ENCODE data around the gene SBF2. TPM values are rescaled to one million over a fixed set of nuclear protein-coding genes. Genes with fewer than 3 reads are reported as not detected.
"Not testable (repeated sequence)": the region's sequence is repeated elsewhere in the genome, so short reads cannot be mapped to it uniquely, and the experiment has no call there.

SBF2 gene
- total and polyA plus RNA-seq, 2 donors: 8.1 to 10.2 TPM

DNA sequence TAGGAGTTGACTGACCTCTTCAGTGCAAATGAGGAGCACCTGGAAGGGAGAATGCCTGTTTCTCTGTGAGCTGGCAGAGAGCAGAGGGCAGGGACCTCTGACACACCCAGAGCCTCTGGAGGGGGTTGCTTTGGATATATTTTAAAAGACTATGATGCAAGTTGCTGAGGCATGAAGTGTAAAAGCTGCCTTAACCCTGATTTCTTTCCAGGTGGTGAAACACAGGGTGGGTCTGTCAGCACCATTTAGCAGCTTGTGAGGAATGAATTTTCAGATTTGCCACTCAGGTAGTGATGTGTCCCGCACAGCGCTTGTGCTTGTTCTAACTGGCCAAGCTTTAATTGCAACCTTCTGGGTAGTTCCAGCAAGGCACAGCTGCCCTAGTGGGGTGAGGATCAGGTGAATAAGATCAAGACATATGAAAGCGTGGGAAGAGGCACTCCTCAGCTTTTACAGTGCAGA, 540.0 kb downstream of the SBF2 start:
- Histone ChIP-seq H3K27ac (ENCODE audit: low read depth in 1 of 2, low read length in 1 of 2) (peak overlapping the region; percentile 13 to 40), H3K27me3 (ENCODE audit: control insufficient read depth in 2 of 2, insufficient read depth in 1 of 2, low read length in 1 of 2) (peaks cover 0 to 5% of the 10 kb centered on the region in 2 donors), H3K9me3 (ENCODE audit: control insufficient read depth in 2 of 2, insufficient read depth in 1 of 2, low read length in 1 of 2) (no peaks in the 10 kb centered on the region), H3K4me3 (ENCODE audit: low read length in 2 of 2) (no peak overlapping the region), H3K4me1 (ENCODE audit: control insufficient read depth in 2 of 2, insufficient read depth in 2 of 2, low read length in 2 of 2) (peaks cover 8 to 35% of the 10 kb centered on the region in 2 donors), H3K36me3 (ENCODE audit: control insufficient read depth in 2 of 2, insufficient read depth in 2 of 2, low read length in 1 of 2) (no peaks in the 10 kb centered on the region)
- DNase-seq (ENCODE audit: low read depth in 6 of 9, low spot score in 9 of 9): no peak
- 96% methylated on average over 3 of the region's 3 CpGs for WGBS

DNA sequence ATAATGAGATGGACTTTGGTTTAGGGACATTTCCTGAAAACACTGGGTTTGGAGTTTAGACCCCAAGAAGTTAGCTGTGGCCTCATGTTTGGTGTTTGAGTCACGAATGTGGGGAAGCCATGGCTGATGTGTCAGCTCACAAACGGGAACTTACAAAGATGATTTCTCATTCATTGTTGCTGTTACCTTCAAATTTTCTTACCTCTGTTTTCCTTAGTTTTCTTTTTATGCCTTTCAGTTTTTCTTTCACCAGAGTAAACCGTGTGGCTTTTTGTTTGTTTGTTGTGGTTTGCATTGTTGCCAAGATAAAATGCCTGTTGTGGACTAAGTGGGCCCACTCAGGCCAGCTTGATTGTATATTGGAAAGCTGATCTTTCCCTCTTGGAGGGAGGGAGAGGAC, 541.0 kb downstream of the SBF2 start:
- Histone ChIP-seq H3K4me1 (ENCODE audit: control insufficient read depth in 2 of 2, insufficient read depth in 2 of 2, low read length in 2 of 2) (peaks cover 4 to 34% of the 10 kb centered on the region in 2 donors), H3K36me3 (ENCODE audit: control insufficient read depth in 2 of 2, insufficient read depth in 2 of 2, low read length in 1 of 2) (no peaks in the 10 kb centered on the region), H3K4me3 (ENCODE audit: low read length in 2 of 2) (no peak overlapping the region), H3K27ac (ENCODE audit: low read depth in 1 of 2, low read length in 1 of 2) (no peak overlapping the region), H3K27me3 (ENCODE audit: control insufficient read depth in 2 of 2, insufficient read depth in 1 of 2, low read length in 1 of 2) (no peaks in the 10 kb centered on the region), H3K9me3 (ENCODE audit: control insufficient read depth in 2 of 2, insufficient read depth in 1 of 2, low read length in 1 of 2) (no peaks in the 10 kb centered on the region)
- WGBS: 80% methylated on average over 3 of the region's 3 CpGs
- no peak for DNase-seq (ENCODE audit: low read depth in 6 of 9, low spot score in 9 of 9)

DNA sequence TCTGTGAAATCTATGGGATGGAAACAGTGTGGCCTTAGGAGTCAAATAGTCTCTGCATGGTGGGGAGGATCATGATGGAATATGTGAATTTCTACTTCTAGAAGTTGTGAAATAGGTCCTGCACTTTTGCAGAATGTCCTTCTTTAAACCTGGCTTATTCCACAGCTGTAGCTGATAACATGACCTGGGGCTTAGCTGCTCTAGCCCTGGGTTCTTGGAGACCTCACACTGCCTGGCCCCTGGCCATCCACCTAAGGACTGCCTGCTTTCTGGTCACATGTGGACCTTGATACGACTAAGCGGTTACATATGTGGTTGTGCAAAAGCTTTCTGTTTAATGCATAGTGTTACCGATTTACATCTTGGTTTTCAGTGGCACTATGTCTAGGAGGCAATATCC, 541.9 kb downstream of the SBF2 start:
- Histone ChIP-seq H3K27ac (ENCODE audit: low read depth in 1 of 2, low read length in 1 of 2) (no peak overlapping the region), H3K36me3 (ENCODE audit: control insufficient read depth in 2 of 2, insufficient read depth in 2 of 2, low read length in 1 of 2) (no peaks in the 10 kb centered on the region), H3K4me3 (ENCODE audit: low read length in 2 of 2) (no peak overlapping the region), H3K9me3 (ENCODE audit: control insufficient read depth in 2 of 2, insufficient read depth in 1 of 2, low read length in 1 of 2) (no peaks in the 10 kb centered on the region), H3K4me1 (ENCODE audit: control insufficient read depth in 2 of 2, insufficient read depth in 2 of 2, low read length in 2 of 2) (peaks cover 0 to 25% of the 10 kb centered on the region in 2 donors), H3K27me3 (ENCODE audit: control insufficient read depth in 2 of 2, insufficient read depth in 1 of 2, low read length in 1 of 2) (no peaks in the 10 kb centered on the region)
- DNase-seq (ENCODE audit: low read depth in 6 of 9, low spot score in 9 of 9): no peak
- WGBS: 98% methylated on average over 3 of the region's 3 CpGs

DNA sequence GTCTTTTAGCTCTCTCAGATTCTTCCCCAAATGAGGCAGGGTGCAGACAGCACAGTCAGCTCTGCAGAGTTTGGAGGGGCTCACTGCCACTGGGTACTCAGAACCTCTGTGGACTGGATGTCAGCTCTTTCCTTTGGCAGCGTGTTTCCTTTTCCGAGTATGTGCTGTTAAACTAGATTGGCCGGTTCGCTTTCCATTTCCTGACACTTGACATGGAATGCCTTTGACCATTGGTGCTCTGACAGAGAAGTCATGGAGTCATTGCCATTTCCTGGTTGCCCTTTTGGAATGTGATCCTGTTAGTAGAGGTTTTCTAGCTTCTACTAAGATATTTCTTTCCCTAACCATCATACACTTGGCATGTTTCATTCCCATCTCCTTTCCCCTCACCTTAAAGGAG, 543.5 kb downstream of the SBF2 start:
- Histone ChIP-seq H3K9me3 (ENCODE audit: control insufficient read depth in 2 of 2, insufficient read depth in 1 of 2, low read length in 1 of 2) (no peaks in the 10 kb centered on the region), H3K4me1 (ENCODE audit: control insufficient read depth in 2 of 2, insufficient read depth in 2 of 2, low read length in 2 of 2) (peaks cover 0 to 19% of the 10 kb centered on the region in 2 donors), H3K27me3 (ENCODE audit: control insufficient read depth in 2 of 2, insufficient read depth in 1 of 2, low read length in 1 of 2) (no peaks in the 10 kb centered on the region), H3K4me3 (ENCODE audit: low read length in 2 of 2) (no peak overlapping the region), H3K27ac (ENCODE audit: low read depth in 1 of 2, low read length in 1 of 2) (no peak overlapping the region), H3K36me3 (ENCODE audit: control insufficient read depth in 2 of 2, insufficient read depth in 2 of 2, low read length in 1 of 2) (no peaks in the 10 kb centered on the region)
- no peak for DNase-seq (ENCODE audit: low read depth in 6 of 9, low spot score in 9 of 9)
- WGBS: 95% methylated on average over 4 of the region's 4 CpGs

DNA sequence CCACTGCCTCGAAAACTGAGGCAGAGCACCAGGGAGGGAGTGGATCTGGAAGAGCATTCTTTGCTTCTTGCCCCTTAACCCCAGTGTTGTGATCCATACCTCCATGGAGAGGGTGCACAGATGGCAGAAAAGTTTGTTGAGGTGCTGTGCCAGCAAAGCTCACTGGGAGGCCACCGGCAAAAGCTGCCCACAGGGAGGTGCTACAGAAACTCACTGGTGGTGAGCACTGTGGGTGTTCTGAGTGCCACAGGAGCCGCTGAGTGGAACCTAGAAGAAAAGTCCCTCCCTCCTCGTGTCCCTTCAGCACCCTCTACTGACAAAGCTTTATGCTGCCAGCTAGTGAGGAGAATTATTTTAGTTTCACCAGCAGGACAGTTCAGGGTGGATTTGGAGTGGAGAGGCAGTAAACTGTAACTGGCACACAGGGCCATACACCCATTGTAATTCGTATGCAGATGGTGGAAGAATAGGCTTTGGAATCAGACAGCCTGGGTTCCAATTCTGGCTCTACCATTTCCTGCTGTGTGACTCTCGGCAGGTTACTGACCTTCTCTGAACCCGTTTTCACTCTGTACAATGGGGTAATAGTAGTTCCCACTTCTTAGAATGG, 545.6 kb downstream of the SBF2 start:
- 58% methylated on average over 7 of the region's 7 CpGs for WGBS
- Histone ChIP-seq H3K9me3 (ENCODE audit: control insufficient read depth in 2 of 2, insufficient read depth in 1 of 2, low read length in 1 of 2) (no peaks in the 10 kb centered on the region), H3K27ac (ENCODE audit: low read depth in 1 of 2, low read length in 1 of 2) (no peak overlapping the region), H3K36me3 (ENCODE audit: control insufficient read depth in 2 of 2, insufficient read depth in 2 of 2, low read length in 1 of 2) (no peaks in the 10 kb centered on the region), H3K27me3 (ENCODE audit: control insufficient read depth in 2 of 2, insufficient read depth in 1 of 2, low read length in 1 of 2) (no peaks in the 10 kb centered on the region), H3K4me1 (ENCODE audit: control insufficient read depth in 2 of 2, insufficient read depth in 2 of 2, low read length in 2 of 2) (peaks cover 0 to 12% of the 10 kb centered on the region in 2 donors), H3K4me3 (ENCODE audit: low read length in 2 of 2) (no peak overlapping the region)
- peak in 6 of 9 donors; percentile 58 to 87 (median 62) for DNase-seq (ENCODE audit: low read depth in 6 of 9, low spot score in 9 of 9)

DNA sequence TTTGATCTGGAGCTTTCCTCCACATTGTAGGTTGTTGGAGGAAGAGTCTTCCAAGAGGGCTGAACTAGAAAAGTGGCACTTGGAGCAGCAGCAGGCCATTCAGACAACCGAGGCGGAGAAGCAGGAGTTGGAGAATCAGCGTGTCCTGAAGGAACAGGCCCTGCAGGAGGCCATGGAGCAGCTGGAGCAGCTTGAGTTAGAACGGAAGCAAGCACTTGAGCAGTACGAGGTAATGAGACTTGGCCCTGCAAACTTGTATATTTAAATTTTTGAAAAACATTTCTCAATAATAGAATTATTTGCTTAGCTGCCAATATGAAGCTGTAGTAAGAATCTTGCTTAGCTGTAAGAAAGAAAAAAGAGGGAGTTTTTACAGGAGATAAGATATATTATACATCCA, 546.2 kb downstream of the SBF2 start:
- Histone ChIP-seq H3K27ac (ENCODE audit: low read depth in 1 of 2, low read length in 1 of 2) (no peak overlapping the region), H3K4me1 (ENCODE audit: control insufficient read depth in 2 of 2, insufficient read depth in 2 of 2, low read length in 2 of 2) (peaks cover 0 to 12% of the 10 kb centered on the region in 2 donors), H3K9me3 (ENCODE audit: control insufficient read depth in 2 of 2, insufficient read depth in 1 of 2, low read length in 1 of 2) (no peaks in the 10 kb centered on the region), H3K4me3 (ENCODE audit: low read length in 2 of 2) (no peak overlapping the region), H3K27me3 (ENCODE audit: control insufficient read depth in 2 of 2, insufficient read depth in 1 of 2, low read length in 1 of 2) (no peaks in the 10 kb centered on the region), H3K36me3 (ENCODE audit: control insufficient read depth in 2 of 2, insufficient read depth in 2 of 2, low read length in 1 of 2) (no peaks in the 10 kb centered on the region)
- WGBS: 97% methylated on average over 5 of the region's 5 CpGs
- no peak for DNase-seq (ENCODE audit: low read depth in 6 of 9, low spot score in 9 of 9)

DNA sequence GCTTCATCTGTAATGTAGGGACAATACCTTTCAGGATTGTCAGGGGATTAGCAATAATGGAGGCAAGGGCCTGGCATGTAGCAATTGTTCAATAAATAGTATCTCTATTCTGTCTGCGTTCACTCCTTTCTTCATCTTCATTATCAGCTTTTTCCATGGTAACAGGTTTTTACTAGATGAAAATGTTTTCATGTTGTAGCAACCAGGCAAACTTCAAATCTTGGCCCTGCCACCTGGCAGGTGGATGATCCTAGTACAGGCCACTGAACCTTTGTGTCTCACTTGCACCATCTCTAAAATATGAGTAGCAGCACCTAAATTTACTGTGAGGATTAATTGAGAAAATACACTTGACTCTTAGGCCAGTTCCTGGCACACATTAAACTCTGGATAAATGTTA, 546.8 kb downstream of the SBF2 start:
- Histone ChIP-seq H3K27ac (ENCODE audit: low read depth in 1 of 2, low read length in 1 of 2) (no peak overlapping the region), H3K4me3 (ENCODE audit: low read length in 2 of 2) (no peak overlapping the region), H3K36me3 (ENCODE audit: control insufficient read depth in 2 of 2, insufficient read depth in 2 of 2, low read length in 1 of 2) (peaks cover 2 to 4% of the 10 kb centered on the region in 2 donors), H3K9me3 (ENCODE audit: control insufficient read depth in 2 of 2, insufficient read depth in 1 of 2, low read length in 1 of 2) (peaks cover 0 to 3% of the 10 kb centered on the region in 2 donors), H3K4me1 (ENCODE audit: control insufficient read depth in 2 of 2, insufficient read depth in 2 of 2, low read length in 2 of 2) (peaks cover 0 to 12% of the 10 kb centered on the region in 2 donors), H3K27me3 (ENCODE audit: control insufficient read depth in 2 of 2, insufficient read depth in 1 of 2, low read length in 1 of 2) (no peaks in the 10 kb centered on the region)
- WGBS: 90% methylated on average over 1 of the region's 1 CpG
- no peak for DNase-seq (ENCODE audit: low read depth in 6 of 9, low spot score in 9 of 9)

DNA sequence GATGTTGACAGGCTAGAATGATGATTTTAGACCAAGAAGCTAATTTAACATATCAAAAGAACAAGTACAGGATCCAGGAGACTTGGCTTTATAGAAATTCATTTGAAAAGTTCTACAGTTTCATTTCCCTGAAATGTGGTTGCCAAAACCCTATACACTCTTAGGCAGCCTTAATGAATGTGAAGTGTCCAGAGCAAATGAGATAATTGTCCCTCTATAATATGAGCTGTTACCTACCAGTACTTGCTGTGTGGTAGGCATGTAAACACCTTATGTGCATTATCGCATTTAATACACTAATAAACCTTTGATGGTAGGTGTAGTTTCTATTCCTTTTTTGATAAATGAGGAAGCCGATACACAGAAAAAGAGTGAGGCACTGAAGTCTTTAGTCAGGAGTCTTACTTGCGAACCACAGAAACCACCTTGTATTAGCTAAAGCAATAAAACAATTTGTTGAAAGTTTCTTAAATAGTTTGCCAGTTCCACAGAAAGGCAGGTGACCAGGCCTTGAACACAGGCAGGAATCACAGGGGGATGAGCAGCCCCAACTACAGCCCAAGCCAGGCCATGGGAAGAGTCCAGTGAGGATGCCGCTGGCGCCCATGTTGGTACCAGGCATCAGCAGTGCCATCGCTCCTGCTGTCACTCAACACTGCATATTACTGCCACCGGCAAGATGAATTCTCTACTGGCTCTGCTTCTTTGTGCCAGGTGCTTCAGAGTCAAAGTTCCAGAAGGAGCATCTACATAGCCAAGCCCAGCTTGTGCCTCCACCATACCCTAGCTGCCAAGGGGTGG, 548.4 kb downstream of the SBF2 start:
- Histone ChIP-seq H3K9me3 (ENCODE audit: control insufficient read depth in 2 of 2, insufficient read depth in 1 of 2, low read length in 1 of 2) (peaks cover 0 to 3% of the 10 kb centered on the region in 2 donors), H3K27ac (ENCODE audit: low read depth in 1 of 2, low read length in 1 of 2) (peak overlapping the region in 1 of 2 donors; percentile 13), H3K4me3 (ENCODE audit: low read length in 2 of 2) (no peak overlapping the region), H3K27me3 (ENCODE audit: control insufficient read depth in 2 of 2, insufficient read depth in 1 of 2, low read length in 1 of 2) (no peaks in the 10 kb centered on the region), H3K36me3 (ENCODE audit: control insufficient read depth in 2 of 2, insufficient read depth in 2 of 2, low read length in 1 of 2) (peaks cover 2 to 4% of the 10 kb centered on the region in 2 donors), H3K4me1 (ENCODE audit: control insufficient read depth in 2 of 2, insufficient read depth in 2 of 2, low read length in 2 of 2) (peaks cover 0 to 12% of the 10 kb centered on the region in 2 donors)
- no peak for DNase-seq (ENCODE audit: low read depth in 6 of 9, low spot score in 9 of 9)
- WGBS: 66% methylated on average over 7 of the region's 7 CpGs

DNA sequence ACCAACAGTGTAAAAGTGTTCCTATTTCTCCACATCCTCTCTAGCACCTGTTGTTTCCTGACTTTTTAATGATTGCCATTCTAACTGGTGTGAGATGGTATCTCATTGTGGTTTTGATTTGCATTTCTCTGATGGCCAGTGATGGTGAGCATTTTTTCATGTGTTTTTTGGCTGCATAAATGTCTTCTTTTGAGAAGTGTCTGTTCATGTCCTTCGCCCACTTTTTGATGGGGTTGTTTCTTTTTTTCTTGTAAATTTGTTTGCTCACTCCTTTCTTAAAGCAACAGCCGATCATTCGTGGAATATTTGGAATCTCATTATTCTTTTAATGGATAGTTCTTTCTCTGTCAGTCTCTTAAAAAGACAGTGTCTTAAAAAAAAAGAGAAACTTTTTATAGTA, 550.5 kb downstream of the SBF2 start:
- H3K36me3 ChIP-seq (ENCODE audit: control insufficient read depth in 2 of 2, insufficient read depth in 2 of 2, low read length in 1 of 2): peaks cover 8 to 10% of the 10 kb centered on the region in 2 donors
- not testable (repeated sequence) for H3K9me3 ChIP-seq (ENCODE audit: control insufficient read depth in 2 of 2, insufficient read depth in 1 of 2, low read length in 1 of 2); H3K4me3 ChIP-seq (ENCODE audit: low read length in 2 of 2); H3K27ac ChIP-seq (ENCODE audit: low read depth in 1 of 2, low read length in 1 of 2); H3K27me3 ChIP-seq (ENCODE audit: control insufficient read depth in 2 of 2, insufficient read depth in 1 of 2, low read length in 1 of 2); DNase-seq (ENCODE audit: low read depth in 6 of 9, low spot score in 9 of 9)
- WGBS: over 99% methylated on average over 3 of the region's 3 CpGs
- H3K4me1 ChIP-seq (ENCODE audit: control insufficient read depth in 2 of 2, insufficient read depth in 2 of 2, low read length in 2 of 2): peaks cover 2 to 30% of the 10 kb centered on the region in 2 donors

Measured in thymus (tissue), 11 donors.